HG03045 (cell line): ENCODE measurements around the gene CFAP99.
"Not testable (repeated sequence)": the region's sequence is repeated elsewhere in the genome, so short reads cannot be mapped to it uniquely, and the experiment has no call there.

Experiments used
- ATAC-seq: cut with Tn5 transposase; IDR thresholded peaks from one replicate; pipeline ENCODE4 v1.9.1; 2021; ENCODE audit warnings: mild to moderate bottlenecking, moderate library complexity; ENCODE audit not compliant: unreplicated experiment

CFAP99 gene

DNA sequence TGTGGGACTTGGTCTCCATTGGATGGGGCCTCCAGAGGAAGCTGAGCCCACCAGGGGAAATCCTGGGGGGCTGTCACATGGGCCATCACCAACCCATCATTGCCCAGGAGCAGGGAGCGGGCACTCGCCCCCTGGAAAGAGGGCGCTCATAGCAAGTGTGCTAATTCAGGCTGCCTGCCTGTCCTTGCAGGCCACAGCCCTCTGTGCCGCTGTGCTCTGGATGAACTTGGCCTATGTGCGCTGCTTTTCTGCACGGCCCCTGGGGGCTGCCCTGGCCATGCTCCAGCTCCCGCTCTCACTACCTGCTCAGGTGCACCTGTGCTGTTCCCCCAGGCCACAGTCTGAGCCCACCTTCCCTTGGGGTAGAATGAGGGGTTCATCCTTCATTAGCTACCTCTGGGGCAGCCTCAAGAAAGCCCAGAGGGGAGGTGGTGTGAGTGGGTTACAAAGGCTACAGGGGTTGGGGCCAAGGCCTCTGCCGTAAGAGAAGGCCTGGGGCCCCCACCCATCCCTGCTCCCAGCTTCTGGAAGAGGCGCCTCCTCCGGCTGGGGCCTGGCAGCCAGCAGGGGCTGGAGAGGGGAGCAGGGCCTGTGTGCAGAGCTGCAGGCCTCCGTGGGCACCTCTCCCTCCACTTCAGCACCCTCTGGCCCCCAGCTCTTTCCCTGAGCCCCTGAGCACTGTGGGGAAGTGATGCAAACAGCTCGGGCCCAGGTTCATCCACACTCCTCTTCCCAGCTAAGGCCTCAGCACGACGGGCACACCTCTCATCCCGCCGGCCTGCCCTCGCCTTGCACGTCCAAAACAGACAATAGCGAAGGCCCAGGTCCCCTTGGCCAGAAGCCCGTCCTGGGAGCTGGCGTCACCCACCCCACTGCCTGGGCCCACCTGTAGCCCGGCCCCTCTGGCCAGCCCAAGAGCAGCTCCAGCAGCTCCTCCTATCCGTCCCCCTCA is 8.9 kb downstream of the CFAP99 start:
- ATAC-seq, result no peak

GRCh38 chr4:2428496-2429213 is 9.9 kb downstream of the CFAP99 start:
- no peak for ATAC-seq

- ATAC-seq, result not testable (repeated sequence)
Measured at GRCh38 chr4:2429945-2430757, 11.4 kb downstream of the CFAP99 start.

DNA sequence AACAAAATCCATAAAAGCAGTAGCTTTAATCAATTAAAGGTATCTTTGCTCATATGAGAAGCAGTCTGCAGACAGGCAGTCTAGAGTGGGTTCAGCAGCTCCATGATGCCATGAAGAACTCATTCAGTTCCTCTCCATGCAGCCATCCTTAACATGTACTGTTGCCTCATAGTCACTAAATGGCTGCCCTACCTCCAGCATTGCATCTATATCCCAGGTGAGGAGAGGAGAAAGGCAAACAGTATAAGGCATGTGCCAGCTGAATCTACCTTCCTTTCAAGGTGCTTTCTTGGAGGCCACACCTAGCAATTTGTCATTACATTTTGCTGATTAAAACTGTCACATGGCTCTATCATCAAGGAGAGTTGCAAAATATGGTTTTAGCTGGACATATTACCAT is 13.2 kb downstream of the CFAP99 start:
- no peak for ATAC-seq

DNA sequence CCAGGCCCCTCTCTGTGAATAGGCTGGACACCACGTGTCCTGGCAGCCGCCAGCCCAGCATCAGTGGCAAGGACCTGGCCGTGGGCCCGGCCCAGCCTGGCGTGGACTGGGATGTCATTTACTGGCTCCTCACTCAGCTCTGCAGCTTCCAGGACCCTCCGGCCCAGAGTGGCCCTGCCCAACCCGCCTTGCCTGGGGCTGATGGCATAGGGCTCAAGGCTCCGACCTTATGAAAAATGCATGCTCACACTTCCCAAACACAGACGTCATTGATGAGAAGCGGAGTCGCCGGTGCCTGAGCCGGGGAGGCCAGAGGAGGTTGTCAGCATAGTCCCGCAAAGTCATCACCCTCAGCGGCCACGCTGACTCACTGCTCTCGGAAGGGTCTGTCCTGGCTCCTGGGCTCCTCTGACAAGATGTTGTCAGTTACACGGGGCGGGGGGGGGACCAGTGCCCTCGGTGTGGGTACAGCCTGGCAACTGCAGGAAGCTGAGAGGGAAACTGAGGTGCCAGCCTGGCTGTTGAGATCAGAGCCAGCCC is 14.3 kb downstream of the CFAP99 start:
- no peak for ATAC-seq

GRCh38 chr4:2433609-2434350 is 15.0 kb downstream of the CFAP99 start:
- ATAC-seq, result no peak

GRCh38 chr4:2434420-2434819 is 15.7 kb downstream of the CFAP99 start:
- ATAC-seq, result no peak

- ATAC-seq, result no peak
Measured at GRCh38 chr4:2436301-2436700, 17.5 kb downstream of the CFAP99 start.

DNA sequence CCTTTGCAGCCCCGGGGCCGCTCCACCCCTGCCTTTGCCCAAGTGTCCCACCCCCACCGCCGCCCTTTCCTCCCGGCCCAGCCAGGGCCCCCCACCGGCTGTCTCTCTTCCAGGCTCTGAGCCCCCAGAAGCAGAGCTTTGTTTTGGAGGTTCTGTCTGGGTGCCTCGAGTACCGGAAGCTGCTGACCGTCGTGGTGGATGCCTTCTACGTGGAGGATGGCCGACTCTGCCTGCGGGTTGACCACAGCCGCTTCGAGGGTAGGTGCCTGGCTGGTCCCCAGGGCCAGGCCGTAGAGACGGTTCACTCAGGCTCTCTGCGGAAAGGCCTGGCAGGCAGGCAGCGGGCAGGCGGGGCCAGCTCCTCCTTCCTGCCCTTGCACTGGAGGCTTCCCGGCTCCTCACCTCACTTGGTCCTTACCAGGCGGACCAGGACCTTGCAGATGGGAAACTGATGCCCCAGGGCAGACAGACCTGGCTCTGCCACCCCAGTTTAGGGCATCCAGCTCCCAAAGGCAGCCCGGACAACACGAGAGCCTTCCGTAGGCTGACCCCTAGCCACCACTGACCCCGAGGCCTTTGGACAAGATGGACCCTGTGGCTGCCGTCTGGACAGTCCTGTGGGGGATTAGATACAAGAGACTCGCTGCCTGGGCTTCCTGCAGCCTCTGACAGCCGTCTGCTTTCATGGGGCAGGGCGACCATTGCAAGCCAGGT is 18.2 kb downstream of the CFAP99 start:
- no peak for ATAC-seq

GRCh38 chr4:2437475-2438215 is 18.9 kb downstream of the CFAP99 start:
- no peak for ATAC-seq

DNA sequence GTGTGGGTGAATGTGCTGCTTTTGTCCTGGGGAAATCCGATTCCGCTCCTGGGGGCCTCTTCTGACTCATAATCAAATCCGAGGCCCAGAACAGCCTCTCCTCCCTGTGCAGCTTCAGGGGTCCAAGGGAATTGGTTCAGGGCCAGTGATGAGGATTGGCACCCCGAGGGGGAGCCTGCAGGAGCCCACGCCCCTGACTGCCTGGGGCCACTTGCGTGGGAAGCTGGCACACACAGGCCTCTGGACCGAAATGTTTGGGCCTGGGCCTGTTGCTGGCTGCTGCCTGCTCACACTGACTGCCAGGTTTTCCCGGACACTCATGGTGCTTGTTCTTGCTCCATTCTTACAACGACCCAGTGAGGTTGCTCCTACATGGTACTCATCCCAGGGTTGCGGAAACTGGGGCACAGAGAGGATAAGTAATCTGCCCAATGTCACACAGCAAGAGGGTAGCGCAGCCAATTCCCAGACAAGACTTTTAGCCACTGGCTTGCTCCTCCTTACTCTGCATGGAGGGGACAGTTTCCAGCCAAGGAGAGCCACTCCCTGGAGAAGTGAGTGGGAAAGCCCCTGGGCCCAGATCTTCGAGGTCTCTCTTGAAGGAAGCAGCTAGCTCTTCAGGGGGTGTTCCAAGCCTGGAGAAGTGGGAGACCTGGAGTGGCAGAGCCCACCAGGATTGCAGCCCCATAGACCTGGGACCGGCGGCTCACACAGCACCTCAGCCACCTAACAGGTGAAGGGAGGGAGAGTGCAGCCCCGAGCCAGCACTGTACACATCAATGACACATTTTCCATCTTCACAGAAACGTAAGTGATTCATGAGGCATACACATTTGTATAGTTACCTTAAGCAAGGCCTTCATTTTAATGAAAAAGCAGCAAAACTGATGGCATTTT is 20.3 kb downstream of the CFAP99 start:
- ATAC-seq, result no peak

DNA sequence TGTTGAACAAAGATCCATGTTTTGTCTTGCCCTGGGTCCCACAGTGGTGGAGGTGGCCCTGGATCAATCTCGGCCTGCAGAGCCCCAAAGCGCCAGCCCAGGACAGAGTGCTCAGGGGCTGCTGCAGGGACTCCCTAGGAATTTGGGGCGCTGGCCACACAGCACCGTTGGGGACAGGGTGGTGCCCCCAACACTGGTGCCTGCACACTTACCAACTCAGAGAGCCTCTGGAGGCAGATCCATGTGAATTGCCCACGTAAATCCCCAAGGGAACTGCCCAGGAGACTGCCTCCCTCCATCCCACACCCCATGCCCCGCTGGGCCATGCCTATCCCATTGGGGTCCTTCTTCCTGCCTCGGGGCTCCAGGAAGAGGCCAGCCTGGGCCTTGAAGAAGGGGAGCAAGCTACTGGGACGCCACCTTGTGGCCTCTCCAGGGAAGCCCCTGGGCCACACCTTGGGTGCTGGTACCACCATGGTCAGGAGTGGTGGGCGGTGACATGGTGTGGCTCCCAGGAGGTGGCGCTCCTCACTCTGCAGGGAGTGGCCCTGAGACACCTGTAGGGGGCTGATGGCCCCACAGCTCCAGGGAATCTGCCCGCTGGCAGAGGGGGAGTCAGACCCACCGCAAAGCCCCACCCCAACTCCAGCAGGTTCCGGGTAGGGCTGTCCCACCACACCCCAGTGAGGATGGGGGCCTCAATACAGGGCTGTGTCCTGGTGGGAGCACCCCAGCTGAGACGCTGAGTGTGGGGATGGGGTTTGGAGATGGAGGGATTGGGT is 22.8 kb downstream of the CFAP99 start:
- ATAC-seq, result peak; percentile 81

GRCh38 chr4:2442175-2442993 is 23.6 kb downstream of the CFAP99 start:
- no peak for ATAC-seq

DNA sequence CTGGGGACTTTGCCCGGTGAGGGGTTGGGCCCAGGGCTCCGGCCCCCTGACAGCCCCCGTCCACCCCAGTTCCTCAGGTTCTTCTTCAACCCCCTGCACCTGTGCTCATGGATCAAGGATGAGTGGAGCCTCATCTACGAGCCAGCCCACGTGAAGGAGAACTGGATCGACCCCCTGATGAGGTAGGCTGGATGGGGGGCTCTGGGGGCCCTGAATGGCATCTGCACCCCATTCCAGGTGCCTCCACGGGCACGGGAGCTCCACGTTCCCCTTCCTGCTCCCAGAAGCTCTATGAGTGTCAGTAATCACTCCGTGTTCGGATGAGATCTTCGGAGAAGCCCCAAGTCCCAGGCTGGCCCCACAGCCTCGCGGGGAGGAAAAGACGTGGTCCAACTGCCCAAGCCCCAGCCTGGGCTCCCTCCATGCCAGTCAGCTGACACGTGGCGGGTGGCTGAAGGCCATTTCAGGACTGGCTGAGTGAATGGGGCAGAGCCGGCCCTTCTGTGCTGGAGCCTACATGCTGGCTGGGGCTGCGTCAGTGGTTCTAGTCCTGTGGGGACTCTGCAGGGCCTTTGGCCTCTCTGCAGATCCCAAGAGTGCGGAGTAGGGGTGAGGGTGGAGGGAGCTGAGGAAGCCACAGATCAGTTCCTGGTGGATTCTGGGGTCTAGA is 24.4 kb downstream of the CFAP99 start:
- ATAC-seq, result no peak

DNA sequence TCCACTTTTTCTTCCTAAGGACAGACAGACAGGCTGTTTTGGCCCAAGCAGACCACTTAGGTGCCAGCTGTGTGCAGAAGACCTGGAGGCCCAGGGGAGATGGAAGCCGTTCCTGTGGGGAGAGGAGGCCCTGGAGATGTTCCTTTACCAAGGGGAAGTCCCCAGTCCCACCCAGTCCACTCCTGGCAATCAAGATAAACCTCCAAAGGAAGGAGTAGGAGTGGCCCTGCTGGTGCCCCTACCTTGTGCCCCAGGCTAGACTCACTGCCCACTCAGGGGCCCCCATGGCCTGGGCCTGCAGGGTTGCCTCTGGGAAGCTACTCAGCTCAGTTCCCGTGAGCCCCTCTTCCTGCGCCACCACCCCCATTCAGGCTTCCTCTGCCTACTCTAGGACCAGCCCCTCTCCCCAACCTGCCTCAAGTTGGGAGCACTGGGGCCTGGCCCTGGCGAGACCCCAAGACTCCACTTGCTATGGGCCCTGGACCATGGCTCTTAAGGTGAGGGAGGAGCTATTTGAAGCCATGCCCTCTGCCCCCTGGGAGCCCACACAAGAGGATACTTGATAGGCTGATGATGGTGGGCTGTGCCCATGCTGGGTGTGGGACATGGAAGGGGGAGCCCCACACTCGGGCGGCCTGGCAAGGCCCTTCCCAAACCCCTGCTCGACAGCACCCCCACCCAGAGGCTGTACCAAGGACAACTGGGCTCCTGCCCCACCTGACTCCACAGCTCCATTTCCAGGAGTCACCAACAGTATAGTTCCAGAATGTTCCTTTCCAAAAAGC is 25.4 kb downstream of the CFAP99 start:
- no peak for ATAC-seq
